GM12873 (cell line): ENCODE results near the gene IL26.

Experiments used
- TF ChIP-seq, protein P1 (sequence below): IDR thresholded peaks from 2 replicates; pipeline ENCODE4 v1.5.1; 2012; ENCODE audit warnings: low read depth, mild to moderate bottlenecking, moderate library complexity, low read length, control low read depth; ENCODE audit not compliant: insufficient read depth; ENCODE audit errors: missing control alignments

IL26 gene

DNA sequence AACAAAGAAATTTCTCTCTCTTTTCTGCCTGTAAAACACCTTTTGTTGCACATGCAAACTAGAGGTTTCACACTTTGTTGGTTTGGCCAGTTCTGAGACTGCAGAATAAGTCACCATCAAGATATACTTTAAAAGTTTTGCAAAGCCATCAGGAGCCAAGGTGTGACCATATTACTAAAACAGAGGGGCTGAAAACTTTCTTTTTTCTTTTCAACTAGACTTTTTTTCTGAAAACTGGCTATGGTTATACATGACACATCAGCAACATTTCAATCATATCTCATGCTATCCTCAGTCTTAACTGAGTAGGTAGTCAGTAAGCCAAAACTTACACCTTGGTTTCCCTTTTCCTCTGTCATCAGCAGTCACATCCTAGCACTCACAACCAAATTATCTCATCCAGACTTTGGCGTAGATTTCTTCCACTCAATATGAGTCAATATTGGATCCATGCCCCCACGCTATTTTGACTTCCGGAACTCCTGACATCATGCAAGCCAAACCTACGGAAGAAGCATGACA is 62.0 kb downstream of the IL26 start:
- TF ChIP-seq, protein P1, sequence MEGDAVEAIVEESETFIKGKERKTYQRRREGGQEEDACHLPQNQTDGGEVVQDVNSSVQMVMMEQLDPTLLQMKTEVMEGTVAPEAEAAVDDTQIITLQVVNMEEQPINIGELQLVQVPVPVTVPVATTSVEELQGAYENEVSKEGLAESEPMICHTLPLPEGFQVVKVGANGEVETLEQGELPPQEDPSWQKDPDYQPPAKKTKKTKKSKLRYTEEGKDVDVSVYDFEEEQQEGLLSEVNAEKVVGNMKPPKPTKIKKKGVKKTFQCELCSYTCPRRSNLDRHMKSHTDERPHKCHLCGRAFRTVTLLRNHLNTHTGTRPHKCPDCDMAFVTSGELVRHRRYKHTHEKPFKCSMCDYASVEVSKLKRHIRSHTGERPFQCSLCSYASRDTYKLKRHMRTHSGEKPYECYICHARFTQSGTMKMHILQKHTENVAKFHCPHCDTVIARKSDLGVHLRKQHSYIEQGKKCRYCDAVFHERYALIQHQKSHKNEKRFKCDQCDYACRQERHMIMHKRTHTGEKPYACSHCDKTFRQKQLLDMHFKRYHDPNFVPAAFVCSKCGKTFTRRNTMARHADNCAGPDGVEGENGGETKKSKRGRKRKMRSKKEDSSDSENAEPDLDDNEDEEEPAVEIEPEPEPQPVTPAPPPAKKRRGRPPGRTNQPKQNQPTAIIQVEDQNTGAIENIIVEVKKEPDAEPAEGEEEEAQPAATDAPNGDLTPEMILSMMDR, result no peak

DNA sequence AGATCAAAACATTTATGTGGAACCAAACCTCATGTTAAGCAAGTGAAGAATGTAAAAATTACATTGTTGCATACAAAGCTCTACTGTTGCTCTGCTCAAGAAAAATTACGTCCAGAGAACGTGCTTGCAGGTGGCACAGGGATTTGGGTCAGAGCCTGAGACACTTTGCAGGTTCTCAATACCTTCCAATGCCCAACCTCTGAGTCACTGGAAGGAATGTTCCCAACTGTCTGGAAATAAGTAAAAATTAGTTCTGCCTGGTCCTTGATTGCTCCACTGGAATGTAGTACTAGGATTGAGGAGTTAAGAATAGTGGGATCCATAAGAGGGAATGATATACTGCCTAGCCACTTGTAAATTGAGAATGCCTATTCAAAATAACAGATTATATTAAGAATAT is 63.2 kb downstream of the IL26 start:
- TF ChIP-seq, protein P1, result no peak

DNA sequence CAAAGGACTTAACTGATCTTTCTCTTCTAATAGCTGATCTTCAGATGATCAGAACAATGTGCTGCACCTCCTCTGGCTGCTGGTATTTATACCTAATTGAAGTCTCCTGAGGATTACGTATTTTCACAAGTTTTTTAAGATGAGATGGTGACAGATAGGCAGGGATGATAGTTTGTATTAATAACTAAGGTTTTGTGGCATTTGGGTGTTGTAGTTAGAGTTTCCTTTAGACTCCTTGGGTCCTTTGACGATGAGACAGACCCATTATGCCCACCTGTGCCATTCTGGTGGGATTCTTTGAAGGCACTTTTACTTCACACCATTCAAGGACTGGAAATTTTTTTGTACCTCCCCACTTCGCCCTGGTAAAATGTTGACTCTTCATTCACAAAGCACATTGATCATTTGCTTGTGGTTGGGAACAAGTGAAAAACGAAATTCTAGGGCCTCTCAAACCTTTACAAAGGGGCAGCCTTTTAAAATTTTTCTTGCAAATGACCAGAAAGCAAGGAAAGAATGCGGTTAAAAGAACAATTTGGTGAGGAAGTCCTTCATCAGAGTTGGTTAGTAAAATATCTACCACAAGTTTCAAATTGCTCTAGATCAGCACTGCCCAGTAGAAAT is 65.8 kb downstream of the IL26 start, which contains the start of gene IFNG:
Gene IFNG, minus strand, starts transcription at position 60 of the 624 bp plus-strand sequence. CDS start 125 bp downstream, outside the sequence.
- TF ChIP-seq, protein P1, result no peak

DNA sequence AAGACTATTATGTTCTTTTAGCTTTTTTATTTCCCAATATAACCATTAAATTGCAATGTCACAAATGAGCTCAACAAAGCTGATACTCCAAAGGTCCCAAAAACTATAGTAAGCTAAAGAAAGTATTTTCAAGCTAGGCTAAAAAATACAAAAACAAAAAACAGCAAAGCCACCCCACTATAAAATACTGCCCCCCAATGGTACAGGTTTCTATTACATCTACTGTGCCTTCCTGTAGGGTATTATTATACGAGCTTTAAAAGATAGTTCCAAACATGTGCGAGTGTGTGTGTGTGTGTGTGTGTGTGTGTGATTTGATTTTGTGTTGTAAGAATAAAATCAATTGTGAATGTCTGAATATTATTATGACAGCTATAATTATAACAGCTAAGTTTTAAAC is 67.2 kb downstream of the IL26 start:
- TF ChIP-seq, protein P1, result peak; percentile 48

DNA sequence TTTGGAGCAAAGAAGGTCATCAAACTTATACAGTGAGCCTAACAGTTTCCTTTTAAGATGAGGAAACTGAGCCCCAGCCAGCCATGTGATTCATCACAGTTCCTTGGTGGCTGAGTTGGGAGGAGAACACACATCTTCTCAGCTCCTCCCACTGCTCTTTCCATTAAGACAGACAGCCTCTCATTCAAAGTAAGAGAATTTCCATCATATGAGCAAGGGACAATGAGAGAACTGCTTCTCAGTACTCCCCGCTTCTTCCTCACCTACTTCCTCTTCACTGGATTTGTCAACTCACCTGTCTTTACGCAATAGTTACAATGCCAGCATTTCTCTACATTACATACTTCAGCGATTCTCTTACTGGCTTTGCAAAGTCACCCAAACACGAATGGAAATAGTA is 68.2 kb downstream of the IL26 start:
- TF ChIP-seq, protein P1, result no peak

DNA sequence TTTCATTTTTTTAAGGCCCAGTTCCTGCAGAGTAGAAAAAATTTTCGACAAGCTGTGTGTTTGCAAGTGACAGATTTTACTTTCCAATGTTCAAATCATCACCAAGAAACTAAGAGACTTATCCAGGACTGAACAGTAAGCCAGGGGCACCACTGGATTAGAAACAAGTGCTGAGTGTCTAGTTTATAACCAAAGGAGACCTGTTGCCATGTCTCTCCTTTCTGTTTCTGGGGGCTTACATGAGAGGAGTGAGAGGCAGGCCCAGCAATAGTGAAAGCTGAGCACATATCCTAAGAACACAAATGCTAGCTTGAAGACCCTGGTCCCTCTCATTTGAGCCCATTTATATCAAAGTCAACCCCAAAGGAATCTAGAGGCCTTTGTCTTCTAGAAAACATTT is 69.0 kb downstream of the IL26 start:
- TF ChIP-seq, protein P1, result no peak

DNA sequence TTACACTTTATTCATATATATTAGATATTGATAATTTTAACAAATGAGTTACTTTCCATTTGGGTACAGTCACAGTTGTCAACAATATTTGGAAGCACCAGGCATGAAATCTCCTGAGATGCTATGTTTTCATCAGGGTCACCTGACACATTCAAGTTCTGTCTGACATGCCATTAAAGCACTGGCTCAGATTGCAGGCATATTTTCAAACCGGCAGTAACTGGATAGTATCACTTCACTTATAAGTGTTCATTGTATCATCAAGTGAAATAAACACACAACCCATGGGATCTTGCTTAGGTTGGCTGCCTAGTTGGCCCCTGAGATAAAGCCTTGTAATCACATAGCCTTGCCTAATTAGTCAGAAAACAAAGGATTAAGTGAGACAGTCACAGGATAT is 70.8 kb downstream of the IL26 start:
- TF ChIP-seq, protein P1, result no peak
